Glutamatergic neuron (in vitro differentiated cells): ENCODE results near the gene SLCO2A1. TPM values are rescaled to one million over a fixed set of nuclear protein-coding genes. Genes with fewer than 3 reads are reported as not detected.

ENCODE experiments used
- DNase-seq: peaks from one replicate; pipeline ENCODE4 v3.0.0; 2022
- H3K27ac Mint-ChIP-seq: one replicate; pipeline ENCODE4 v1.8.0; 2020; ENCODE audit warnings: mild to moderate bottlenecking, mixed read lengths, inconsistent platforms; ENCODE audit not compliant: unreplicated experiment
- H3K27me3 Mint-ChIP-seq: one replicate; pipeline ENCODE4 v1.8.0; 2020; ENCODE audit warnings: mild to moderate bottlenecking, moderate library complexity, mixed read lengths, inconsistent platforms; ENCODE audit not compliant: unreplicated experiment
- H3K36me3 Mint-ChIP-seq: one replicate; pipeline ENCODE4 v1.8.0; 2020; ENCODE audit warnings: mild to moderate bottlenecking, mixed read lengths, inconsistent platforms; ENCODE audit not compliant: unreplicated experiment
- H3K4me1 Mint-ChIP-seq: one replicate; pipeline ENCODE4 v1.8.0; 2020; ENCODE audit warnings: mild to moderate bottlenecking, low read depth, mixed read lengths, inconsistent platforms; ENCODE audit not compliant: unreplicated experiment
- H3K4me3 Mint-ChIP-seq: one replicate; pipeline ENCODE4 v1.8.0; 2020; ENCODE audit warnings: mild to moderate bottlenecking, mixed read lengths, inconsistent platforms; ENCODE audit not compliant: unreplicated experiment
- H3K9me3 Mint-ChIP-seq: one replicate; pipeline ENCODE4 v1.8.0; 2020; ENCODE audit warnings: mild to moderate bottlenecking, moderate library complexity, mixed read lengths, inconsistent platforms; ENCODE audit not compliant: unreplicated experiment
- total RNA-seq: library from RNA; stranded (reverse); fragmentation: NEBNext Ultra II Directional; extraction: Animal tissue kit (Norgen Biotek cat#: 25700); gene quantifications from one replicate; pipeline ENCODE4 v1.2.1, GENCODE V29; 2021; ENCODE audit not compliant: unreplicated experiment
- TF ChIP-seq, protein P1 (sequence below): fragments of 200-600 bp; sonication (generic); IDR thresholded peaks from one replicate; pipeline ENCODE4 v1.5.0; 2021; ENCODE audit not compliant: partially characterized antibody, unreplicated experiment

Gene SLCO2A1
- total RNA-seq, 1 donor from 2014 or later = not detected

- Mint-ChIP-seq H3K36me3 (no peaks in the 10 kb centered on the region), H3K9me3 (peaks cover 6% of the 10 kb centered on the region), H3K27me3 (peaks cover 6% of the 10 kb centered on the region), H3K27ac (no peak overlapping the region), H3K4me3 (no peak overlapping the region), H3K4me1 (peaks cover 4% of the 10 kb centered on the region)
- no peak for DNase-seq
- TF ChIP-seq, protein P1, sequence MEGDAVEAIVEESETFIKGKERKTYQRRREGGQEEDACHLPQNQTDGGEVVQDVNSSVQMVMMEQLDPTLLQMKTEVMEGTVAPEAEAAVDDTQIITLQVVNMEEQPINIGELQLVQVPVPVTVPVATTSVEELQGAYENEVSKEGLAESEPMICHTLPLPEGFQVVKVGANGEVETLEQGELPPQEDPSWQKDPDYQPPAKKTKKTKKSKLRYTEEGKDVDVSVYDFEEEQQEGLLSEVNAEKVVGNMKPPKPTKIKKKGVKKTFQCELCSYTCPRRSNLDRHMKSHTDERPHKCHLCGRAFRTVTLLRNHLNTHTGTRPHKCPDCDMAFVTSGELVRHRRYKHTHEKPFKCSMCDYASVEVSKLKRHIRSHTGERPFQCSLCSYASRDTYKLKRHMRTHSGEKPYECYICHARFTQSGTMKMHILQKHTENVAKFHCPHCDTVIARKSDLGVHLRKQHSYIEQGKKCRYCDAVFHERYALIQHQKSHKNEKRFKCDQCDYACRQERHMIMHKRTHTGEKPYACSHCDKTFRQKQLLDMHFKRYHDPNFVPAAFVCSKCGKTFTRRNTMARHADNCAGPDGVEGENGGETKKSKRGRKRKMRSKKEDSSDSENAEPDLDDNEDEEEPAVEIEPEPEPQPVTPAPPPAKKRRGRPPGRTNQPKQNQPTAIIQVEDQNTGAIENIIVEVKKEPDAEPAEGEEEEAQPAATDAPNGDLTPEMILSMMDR = no peak
These were observed 105.7 kb downstream of the SLCO2A1 start for GRCh38 chr3:133924041-133924440.

GRCh38 chr3:133921592-133921991 lies 108.1 kb downstream of the SLCO2A1 start:
- Mint-ChIP-seq H3K27ac (no peak overlapping the region), H3K9me3 (peaks cover 2% of the 10 kb centered on the region), H3K4me1 (peaks cover 2% of the 10 kb centered on the region), H3K4me3 (no peak overlapping the region), H3K27me3 (no peaks in the 10 kb centered on the region), H3K36me3 (peaks cover 6% of the 10 kb centered on the region)
- TF ChIP-seq, protein P1 = no peak
- DNase-seq = no peak

DNA sequence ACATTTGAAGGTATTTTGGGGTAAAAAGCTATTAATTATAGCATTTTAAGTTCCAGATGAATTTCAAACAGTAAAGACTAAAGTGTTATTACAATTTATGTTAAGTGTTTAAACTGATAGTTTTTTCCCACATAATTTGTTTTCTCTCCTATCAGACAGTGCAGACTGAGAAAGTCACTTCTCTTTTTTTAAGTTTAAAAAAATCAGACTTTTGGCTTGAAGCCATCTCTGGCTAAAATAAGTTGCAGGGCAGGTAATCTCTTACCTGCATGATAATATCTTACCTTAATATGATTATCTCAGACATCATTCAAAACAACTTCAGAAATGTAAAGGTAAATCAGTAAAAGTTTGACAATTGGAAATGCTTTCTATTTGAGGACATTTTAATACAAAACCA lies 112.6 kb downstream of the SLCO2A1 start:
- no peak for DNase-seq
- Mint-ChIP-seq H3K4me1 (no peaks in the 10 kb centered on the region), H3K4me3 (no peak overlapping the region), H3K9me3 (no peaks in the 10 kb centered on the region), H3K36me3 (peaks cover 6% of the 10 kb centered on the region), H3K27me3 (no peaks in the 10 kb centered on the region), H3K27ac (no peak overlapping the region)
- TF ChIP-seq, protein P1 = no peak

DNA sequence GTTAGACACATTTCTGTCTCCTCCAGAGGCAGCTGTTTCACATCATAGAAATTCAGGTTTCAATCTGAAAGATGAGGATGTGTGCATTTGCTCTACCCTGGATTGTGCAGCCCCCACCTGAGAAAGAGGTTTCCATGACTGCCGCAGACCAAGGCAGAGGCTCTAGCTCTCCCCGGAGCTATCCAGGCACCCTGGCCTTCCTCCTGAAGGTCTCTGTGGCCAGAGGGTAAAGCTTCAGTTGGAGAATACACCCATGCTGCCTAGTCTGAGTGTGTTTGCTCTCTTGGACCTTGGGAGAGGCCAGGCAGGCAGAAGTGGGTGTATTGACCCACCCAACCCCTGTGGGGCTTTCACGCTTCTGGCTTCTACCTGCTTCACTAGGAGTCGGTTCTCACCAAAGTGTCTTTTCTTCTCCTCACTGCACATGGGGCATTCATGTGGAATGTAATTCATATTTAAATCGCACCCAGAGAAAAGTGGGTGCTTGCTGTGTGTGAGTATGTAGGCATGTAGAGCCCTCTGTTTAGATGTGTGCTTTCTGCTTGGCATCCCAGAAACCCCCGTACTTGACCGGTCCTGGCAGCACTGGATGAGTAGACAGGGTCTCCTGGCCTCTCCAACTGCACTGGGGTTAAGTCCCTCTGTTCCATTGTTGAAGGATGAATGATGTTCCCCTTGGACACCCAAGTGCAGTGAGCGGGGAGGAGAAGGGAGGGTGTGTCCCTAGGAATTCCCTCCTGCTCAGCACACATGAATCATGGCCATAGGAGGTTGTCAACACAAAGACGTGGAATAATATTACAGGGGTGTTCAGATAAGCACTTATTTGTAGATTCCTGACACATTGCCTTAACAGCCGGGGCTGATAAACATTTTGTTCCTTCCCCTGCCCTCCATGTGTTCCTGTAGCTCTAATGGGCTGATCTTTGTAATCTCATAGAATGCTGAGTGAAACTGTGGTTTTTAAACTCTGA lies 113.8 kb downstream of the SLCO2A1 start:
- Mint-ChIP-seq H3K9me3 (no peaks in the 10 kb centered on the region), H3K27ac (no peak overlapping the region), H3K4me3 (no peak overlapping the region), H3K36me3 (peaks cover 6% of the 10 kb centered on the region), H3K4me1 (no peaks in the 10 kb centered on the region), H3K27me3 (no peaks in the 10 kb centered on the region)
- no peak for DNase-seq
- TF ChIP-seq, protein P1 = no peak
